GM19397 (cell line): ENCODE measurements around the gene IL15RA.

Experiments used
- ATAC-seq: cut with Tn5 transposase; IDR thresholded peaks from one replicate; pipeline ENCODE4 v1.9.1; 2021; ENCODE audit warnings: mild to moderate bottlenecking, moderate library complexity; ENCODE audit not compliant: unreplicated experiment

The IL15RA gene

GRCh38 chr10:5977471-5978229, at the start of gene IL15RA:
Gene IL15RA (minus strand): TSS chr10:5977543. CDS start chr10:5977492, 51 bp downstream.
- ATAC-seq: peak; percentile 71

- no peak for ATAC-seq
Measured at GRCh38 chr10:6025683-6026255, 48.4 kb upstream of the IL15RA start.

GRCh38 chr10:6024334-6024682, 47.0 kb upstream of the IL15RA start:
- ATAC-seq: no peak

- no peak for ATAC-seq
Measured at GRCh38 chr10:6023661-6024333, 46.5 kb upstream of the IL15RA start.

- no peak for ATAC-seq
Measured at GRCh38 chr10:6022660-6023059, 45.3 kb upstream of the IL15RA start.

GRCh38 chr10:6020826-6021225, 43.5 kb upstream of the IL15RA start:
- no peak for ATAC-seq

- no peak for ATAC-seq
Measured at GRCh38 chr10:6019796-6020195, 42.5 kb upstream of the IL15RA start.

- ATAC-seq: no peak
Measured at GRCh38 chr10:6019010-6019782, 41.9 kb upstream of the IL15RA start.

- no peak for ATAC-seq
Measured at GRCh38 chr10:6018422-6018821, 41.1 kb upstream of the IL15RA start.

GRCh38 chr10:6017781-6018354, 40.5 kb upstream of the IL15RA start:
- ATAC-seq: no peak

GRCh38 chr10:6014241-6014761, 37.0 kb upstream of the IL15RA start:
- no peak for ATAC-seq

GRCh38 chr10:6013413-6014192, 36.3 kb upstream of the IL15RA start:
- no peak for ATAC-seq

GRCh38 chr10:6012121-6012905, 35.0 kb upstream of the IL15RA start:
- ATAC-seq: no peak

- no peak for ATAC-seq
Measured at GRCh38 chr10:6011558-6011957, 34.2 kb upstream of the IL15RA start.

GRCh38 chr10:6010569-6010968, 33.2 kb upstream of the IL15RA start:
- ATAC-seq: no peak

- no peak for ATAC-seq
Measured at GRCh38 chr10:6009961-6010360, 32.6 kb upstream of the IL15RA start.

GRCh38 chr10:6009150-6009549, 31.8 kb upstream of the IL15RA start:
- ATAC-seq: no peak

- ATAC-seq: no peak
Measured at GRCh38 chr10:6008497-6009142, 31.3 kb upstream of the IL15RA start.

GRCh38 chr10:6006991-6007390, 29.6 kb upstream of the IL15RA start:
- ATAC-seq: no peak
